ENCODE data around the gene TFIP11. TPM values are rescaled to one million over a fixed set of nuclear protein-coding genes. Genes with fewer than 3 reads are reported as not detected.
A peak's percentile ranks its signal among the peaks of the same experiment; 100 is the strongest.

TFIP11 gene
- total RNA-seq, 1 experiment from 2014 or later: 26.9 TPM

DNA sequence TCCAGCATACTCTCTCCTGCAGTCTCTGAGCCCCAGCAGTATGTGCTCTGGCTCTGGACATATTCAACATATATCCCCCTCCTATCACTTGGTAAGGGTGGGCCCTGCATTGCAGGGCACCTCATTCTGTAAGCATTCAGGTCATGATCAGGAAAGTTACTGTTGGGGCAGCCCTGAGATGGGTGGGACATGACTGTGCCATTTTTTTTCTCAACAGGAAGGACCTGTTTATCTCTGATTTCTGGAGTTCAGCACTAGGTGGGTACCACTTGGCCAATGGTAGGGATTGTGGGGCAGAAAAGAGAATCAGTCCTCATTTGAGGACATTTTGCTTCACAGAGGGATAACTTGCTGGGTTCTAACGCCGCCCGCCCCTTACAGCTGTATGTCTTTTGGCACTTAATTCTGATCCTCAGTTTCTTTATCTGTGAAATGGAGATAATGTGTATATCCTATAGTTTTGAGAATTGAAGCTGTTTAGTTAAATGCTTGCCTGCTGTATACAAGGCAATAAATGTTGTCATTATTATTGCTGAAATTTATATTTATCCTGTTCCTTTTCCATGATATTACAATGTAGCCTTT, 26.4 kb downstream of the TFIP11 start (continued):
- TF ChIP-seq, protein P1, sequence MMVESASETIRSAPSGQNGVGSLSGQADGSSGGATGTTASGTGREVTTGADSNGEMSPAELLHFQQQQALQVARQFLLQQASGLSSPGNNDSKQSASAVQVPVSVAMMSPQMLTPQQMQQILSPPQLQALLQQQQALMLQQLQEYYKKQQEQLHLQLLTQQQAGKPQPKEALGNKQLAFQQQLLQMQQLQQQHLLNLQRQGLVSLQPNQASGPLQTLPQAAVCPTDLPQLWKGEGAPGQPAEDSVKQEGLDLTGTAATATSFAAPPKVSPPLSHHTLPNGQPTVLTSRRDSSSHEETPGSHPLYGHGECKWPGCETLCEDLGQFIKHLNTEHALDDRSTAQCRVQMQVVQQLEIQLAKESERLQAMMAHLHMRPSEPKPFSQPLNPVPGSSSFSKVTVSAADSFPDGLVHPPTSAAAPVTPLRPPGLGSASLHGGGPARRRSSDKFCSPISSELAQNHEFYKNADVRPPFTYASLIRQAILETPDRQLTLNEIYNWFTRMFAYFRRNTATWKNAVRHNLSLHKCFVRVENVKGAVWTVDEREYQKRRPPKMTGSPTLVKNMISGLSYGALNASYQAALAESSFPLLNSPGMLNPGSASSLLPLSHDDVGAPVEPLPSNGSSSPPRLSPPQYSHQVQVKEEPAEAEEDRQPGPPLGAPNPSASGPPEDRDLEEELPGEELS (CRISPR knock-in tag; IDR thresholded peaks at IDR 0.05): no peak
- no peak for TF ChIP-seq FOXJ3 (CRISPR knock-in tag; IDR thresholded peaks at IDR 0.05; ENCODE audit: borderline replicate concordance)
- TF ChIP-seq, protein P2, sequence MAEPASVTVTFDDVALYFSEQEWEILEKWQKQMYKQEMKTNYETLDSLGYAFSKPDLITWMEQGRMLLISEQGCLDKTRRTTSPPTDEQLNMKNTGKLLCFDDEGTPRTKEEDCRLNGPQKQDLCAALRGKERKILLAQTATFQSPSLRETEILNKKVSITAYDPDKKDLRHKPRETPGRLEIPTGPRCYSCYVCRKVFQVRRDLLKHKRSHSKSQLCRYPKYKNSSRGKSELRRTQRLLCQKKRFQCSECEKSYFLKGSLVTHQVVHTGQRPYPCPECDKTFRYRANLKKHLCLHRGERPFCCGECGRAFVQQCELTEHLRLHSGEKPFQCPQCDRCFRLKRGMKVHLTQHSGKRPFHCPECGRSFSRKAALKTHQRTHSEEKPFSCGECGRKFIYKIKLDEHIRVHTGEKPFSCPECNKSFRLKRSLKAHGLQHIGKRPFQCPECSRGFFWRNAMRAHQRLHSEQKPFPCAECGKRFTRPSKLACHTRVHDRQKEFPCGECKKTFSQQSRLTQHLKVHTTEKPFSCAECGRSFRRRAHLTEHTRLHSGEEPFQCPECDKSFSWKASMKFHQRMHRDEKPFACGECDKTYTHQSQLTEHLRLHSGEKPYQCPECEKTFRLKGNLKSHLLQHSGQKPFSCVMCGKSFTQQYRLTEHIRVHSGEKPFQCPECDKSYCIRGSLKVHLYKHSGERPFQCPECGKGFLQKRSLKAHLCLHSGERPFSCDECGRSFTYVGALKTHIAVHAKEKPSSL (CRISPR knock-in tag; conservative IDR thresholded peaks at IDR 0.05): no peak
- TF ChIP-seq, protein P3, sequence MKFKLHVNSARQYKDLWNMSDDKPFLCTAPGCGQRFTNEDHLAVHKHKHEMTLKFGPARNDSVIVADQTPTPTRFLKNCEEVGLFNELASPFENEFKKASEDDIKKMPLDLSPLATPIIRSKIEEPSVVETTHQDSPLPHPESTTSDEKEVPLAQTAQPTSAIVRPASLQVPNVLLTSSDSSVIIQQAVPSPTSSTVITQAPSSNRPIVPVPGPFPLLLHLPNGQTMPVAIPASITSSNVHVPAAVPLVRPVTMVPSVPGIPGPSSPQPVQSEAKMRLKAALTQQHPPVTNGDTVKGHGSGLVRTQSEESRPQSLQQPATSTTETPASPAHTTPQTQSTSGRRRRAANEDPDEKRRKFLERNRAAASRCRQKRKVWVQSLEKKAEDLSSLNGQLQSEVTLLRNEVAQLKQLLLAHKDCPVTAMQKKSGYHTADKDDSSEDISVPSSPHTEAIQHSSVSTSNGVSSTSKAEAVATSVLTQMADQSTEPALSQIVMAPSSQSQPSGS (CRISPR knock-in tag; IDR thresholded peaks at IDR 0.05; ENCODE audit: borderline replicate concordance, low read depth): no peak
- TF ChIP-seq, protein P4, sequence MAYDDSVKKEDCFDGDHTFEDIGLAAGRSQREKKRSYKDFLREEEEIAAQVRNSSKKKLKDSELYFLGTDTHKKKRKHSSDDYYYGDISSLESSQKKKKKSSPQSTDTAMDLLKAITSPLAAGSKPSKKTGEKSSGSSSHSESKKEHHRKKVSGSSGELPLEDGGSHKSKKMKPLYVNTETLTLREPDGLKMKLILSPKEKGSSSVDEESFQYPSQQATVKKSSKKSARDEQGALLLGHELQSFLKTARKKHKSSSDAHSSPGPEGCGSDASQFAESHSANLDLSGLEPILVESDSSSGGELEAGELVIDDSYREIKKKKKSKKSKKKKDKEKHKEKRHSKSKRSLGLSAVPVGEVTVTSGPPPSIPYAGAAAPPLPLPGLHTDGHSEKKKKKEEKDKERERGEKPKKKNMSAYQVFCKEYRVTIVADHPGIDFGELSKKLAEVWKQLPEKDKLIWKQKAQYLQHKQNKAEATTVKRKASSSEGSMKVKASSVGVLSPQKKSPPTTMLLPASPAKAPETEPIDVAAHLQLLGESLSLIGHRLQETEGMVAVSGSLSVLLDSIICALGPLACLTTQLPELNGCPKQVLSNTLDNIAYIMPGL (CRISPR knock-in tag; IDR thresholded peaks at IDR 0.05): no peak
- no peak for TF ChIP-seq ESRRA (CRISPR knock-in tag; IDR thresholded peaks at IDR 0.05; ENCODE audit: borderline replicate concordance)
- TF ChIP-seq ATF1 (CRISPR knock-in tag; IDR thresholded peaks at IDR 0.05): no peak
- TF ChIP-seq, protein P5, sequence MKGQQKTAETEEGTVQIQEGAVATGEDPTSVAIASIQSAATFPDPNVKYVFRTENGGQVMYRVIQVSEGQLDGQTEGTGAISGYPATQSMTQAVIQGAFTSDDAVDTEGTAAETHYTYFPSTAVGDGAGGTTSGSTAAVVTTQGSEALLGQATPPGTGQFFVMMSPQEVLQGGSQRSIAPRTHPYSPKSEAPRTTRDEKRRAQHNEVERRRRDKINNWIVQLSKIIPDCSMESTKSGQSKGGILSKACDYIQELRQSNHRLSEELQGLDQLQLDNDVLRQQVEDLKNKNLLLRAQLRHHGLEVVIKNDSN (CRISPR knock-in tag; IDR thresholded peaks at IDR 0.05): no peak

DNA sequence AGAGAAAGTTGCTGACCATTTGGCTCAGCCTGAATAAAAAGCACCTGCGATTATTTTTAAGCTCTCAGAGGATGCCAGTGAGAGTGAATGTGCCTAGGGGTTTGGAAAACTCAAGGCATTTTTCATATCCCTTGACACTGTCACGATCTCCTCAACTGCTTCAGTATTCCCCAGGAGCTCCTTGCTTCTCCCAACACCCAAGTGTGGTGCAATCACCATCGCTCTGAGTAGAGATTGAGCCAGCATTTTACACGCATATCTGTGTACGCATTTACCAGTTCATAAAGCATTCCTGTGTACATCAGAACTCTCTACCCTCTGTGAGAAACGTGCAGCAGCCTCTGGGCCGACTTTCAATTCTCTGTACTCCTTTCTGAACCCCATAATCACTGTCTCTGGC, 27.3 kb downstream of the TFIP11 start:
- DNase-seq (ENCODE audit: low spot score): no peak
- Mint-ChIP-seq H3K27me3 (ENCODE audit: low read depth) (no peaks in the 10 kb centered on the region), H3K4me1 (peaks cover 37% of the 10 kb centered on the region), H3K4me3 (peak overlapping the region; percentile 89), H3K36me3 (peaks cover 32% of the 10 kb centered on the region), H3K27ac (no peak overlapping the region), H3K9me3 (no peaks in the 10 kb centered on the region)
- no peak for ATAC-seq
- TF ChIP-seq ZNF219 (CRISPR knock-in tag; IDR thresholded peaks at IDR 0.05; ENCODE audit: borderline replicate concordance) (no peak), HMGA2 (CRISPR knock-in tag; IDR thresholded peaks at IDR 0.05) (no peak), NR3C1 (CRISPR knock-in tag; conservative IDR thresholded peaks at IDR 0.05; ENCODE audit: low read depth) (no peak), RELA (CRISPR knock-in tag; IDR thresholded peaks at IDR 0.05; ENCODE audit: borderline replicate concordance) (no peak), ZNF138 (CRISPR knock-in tag; conservative IDR thresholded peaks at IDR 0.05) (no peak), CREB1 (CRISPR knock-in tag; IDR thresholded peaks at IDR 0.05) (no peak), GTF2I (CRISPR knock-in tag; conservative IDR thresholded peaks at IDR 0.05) (no peak), OVOL2 (CRISPR knock-in tag; IDR thresholded peaks at IDR 0.05; ENCODE audit: borderline replicate concordance) (no peak)
- TF ChIP-seq, protein P6, sequence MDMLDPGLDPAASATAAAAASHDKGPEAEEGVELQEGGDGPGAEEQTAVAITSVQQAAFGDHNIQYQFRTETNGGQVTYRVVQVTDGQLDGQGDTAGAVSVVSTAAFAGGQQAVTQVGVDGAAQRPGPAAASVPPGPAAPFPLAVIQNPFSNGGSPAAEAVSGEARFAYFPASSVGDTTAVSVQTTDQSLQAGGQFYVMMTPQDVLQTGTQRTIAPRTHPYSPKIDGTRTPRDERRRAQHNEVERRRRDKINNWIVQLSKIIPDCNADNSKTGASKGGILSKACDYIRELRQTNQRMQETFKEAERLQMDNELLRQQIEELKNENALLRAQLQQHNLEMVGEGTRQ (CRISPR knock-in tag; IDR thresholded peaks at IDR 0.05): no peak
- CTCF ChIA-PET: interaction anchor here (1.2 to 4.8 kb wide), 4 partner anchors 18 to 185 kb away, joined by 3 to 17 read pairs (median 6); no protein-coding TSS in a partner anchor
- POLR2A ChIA-PET: interaction anchor here (0.5 to 2.2 kb wide), 2 partner anchors 14 to 791 kb away, joined by 3 to 5 read pairs; no protein-coding TSS in a partner anchor
